22Rv1 (cell line): ENCODE data around the gene CNTN4.

ENCODE experiments used
- H3K27ac ChIP-seq: fragments of 450-650 bp; 2 replicates; pipeline ENCODE4 v1.5.1; 2017
- ZFX ChIP-seq: fragments of 450-650 bp; IDR thresholded peaks from 2 replicates; pipeline ENCODE4 v1.6.1; 2017; ENCODE audit warnings: antibody characterized with exemption, borderline replicate concordance
- TF ChIP-seq, protein P1 (sequence below): fragments of 450-650 bp; IDR thresholded peaks from 2 replicates; pipeline ENCODE4 v1.5.1; 2017; ENCODE audit warnings: mild to moderate bottlenecking

CNTN4 gene

GRCh38 chr3:3037156-3037555, 938.5 kb downstream of the CNTN4 start:
- no peak overlapping the region for H3K27ac ChIP-seq
- TF ChIP-seq ZFX: no peak
- TF ChIP-seq, protein P1, sequence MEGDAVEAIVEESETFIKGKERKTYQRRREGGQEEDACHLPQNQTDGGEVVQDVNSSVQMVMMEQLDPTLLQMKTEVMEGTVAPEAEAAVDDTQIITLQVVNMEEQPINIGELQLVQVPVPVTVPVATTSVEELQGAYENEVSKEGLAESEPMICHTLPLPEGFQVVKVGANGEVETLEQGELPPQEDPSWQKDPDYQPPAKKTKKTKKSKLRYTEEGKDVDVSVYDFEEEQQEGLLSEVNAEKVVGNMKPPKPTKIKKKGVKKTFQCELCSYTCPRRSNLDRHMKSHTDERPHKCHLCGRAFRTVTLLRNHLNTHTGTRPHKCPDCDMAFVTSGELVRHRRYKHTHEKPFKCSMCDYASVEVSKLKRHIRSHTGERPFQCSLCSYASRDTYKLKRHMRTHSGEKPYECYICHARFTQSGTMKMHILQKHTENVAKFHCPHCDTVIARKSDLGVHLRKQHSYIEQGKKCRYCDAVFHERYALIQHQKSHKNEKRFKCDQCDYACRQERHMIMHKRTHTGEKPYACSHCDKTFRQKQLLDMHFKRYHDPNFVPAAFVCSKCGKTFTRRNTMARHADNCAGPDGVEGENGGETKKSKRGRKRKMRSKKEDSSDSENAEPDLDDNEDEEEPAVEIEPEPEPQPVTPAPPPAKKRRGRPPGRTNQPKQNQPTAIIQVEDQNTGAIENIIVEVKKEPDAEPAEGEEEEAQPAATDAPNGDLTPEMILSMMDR: no peak

DNA sequence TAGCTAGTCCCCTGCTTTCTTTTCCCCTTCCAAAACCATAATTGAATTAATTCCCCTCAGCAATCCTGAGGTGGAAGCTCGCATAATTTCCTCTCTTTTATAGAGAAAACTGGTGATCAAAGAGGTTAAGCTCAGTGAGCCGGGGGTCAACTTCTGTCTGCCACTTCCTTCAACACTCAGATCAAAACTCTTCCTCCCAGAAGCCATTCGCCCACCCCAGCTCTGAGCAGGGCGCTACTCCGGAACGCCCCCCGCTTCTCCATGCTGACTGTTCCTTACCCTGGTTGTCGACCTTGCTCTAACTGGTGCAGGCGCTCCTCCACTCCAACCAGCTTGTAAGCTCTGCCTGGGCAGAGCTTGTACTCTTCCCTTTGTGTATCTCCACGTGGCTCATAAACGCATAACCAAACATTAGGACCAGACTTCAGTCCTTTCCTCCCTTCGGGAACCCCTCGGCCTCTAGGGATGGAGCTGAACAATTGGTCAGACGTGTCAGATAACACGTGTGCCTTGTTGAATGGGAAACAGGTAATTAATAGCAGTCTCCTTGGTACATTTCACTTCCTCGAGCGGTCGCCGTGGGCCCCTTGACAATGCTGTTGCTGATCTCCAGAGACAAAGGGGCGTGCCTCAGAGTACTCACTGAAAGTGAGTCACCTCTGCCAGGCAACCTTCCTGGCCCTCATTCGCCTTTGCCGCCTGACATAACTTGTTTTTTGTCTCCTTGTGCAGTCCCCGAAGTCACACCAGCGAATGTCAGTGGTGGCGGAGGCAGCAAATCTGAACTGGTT, 939.7 kb downstream of the CNTN4 start:
- H3K27ac ChIP-seq: no peak overlapping the region
- TF ChIP-seq ZFX: no peak
- TF ChIP-seq, protein P1: no peak

DNA sequence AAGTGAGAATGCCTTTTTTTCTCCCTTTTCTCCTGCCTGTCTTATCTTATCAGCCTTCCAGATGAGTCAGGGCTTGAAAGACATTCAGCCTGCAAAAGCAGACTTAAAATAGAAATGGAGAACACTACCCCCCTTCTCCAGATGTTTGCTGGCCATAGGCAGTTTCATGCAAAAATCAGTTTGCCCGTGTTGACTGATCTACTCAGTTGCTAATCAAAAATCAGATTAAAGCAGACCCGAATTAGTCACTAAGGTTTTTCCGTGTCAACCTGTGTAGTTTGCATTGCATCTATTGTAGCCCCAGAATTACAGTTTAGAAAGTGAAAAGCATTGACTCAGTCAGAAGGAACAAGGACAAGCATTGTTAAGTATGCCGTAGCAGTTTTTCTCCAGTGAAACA, 955.3 kb downstream of the CNTN4 start:
- H3K27ac ChIP-seq: no peak overlapping the region

DNA sequence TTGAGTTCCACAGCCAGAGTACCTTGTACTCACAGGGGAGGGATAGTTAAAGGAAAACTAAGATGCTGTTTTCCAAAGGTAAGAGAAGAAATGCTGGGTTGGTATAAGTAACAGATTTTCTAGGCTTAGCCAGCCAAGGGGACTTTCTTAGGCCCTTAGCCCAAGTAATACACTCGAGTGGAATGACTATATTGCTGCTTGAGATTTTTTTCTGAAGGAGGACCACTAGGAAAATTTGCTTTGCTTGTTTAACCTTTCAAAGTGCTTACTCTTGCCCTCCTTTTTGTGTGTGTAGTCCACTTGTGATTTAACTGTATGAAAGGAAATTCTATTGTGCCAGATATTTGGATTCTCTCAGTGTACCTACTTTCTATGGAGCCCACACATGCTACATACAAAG, 961.0 kb downstream of the CNTN4 start:
- H3K27ac ChIP-seq: no peak overlapping the region
- no peak for TF ChIP-seq ZFX
- TF ChIP-seq, protein P1: no peak

More for the DNA sequence above, 955.3 kb downstream of the CNTN4 start:
- no peak for TF ChIP-seq ZFX
- TF ChIP-seq, protein P1: no peak

DNA sequence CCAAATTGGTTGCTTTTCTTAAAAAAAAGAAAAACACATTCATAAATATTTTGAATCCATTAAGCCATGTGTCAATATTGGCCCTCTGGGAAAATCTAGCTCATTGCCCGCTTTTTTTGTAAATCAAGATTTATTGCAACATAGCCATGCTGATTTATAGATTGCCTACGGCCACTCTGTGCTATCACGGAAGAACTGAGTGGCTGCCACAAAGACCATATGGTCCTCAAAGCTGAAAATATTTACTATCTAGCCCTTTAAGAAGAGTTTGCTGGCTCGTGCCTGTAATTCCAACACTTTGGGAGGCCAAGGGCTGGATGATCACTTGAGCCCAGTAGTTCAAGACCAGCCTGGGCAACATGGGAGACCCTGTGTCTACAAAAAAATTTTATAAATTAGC, 965.6 kb downstream of the CNTN4 start:
- TF ChIP-seq ZFX: no peak
- TF ChIP-seq, protein P1: no peak
- no peak overlapping the region for H3K27ac ChIP-seq

DNA sequence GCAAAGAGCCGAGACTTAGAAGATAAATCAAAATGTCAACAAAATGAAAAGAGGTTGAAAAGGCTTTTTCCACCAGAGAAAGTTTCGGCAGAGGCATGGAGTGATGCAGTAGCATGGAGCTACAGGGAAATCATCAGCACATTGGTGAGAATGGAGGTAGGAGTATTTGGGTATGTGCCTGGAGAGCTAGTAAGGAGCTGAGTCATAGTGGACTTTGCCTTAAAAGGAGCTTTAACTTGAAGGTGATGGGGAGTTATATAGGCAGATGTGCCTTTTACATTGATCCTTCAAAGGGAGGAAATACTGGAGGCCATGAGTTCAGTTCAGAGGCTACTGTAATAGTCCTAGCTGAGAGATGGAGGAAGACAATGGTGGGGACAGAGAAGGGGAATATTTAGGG, 967.2 kb downstream of the CNTN4 start:
- TF ChIP-seq ZFX: no peak
- TF ChIP-seq, protein P1: no peak
- H3K27ac ChIP-seq: no peak overlapping the region

- H3K27ac ChIP-seq: no peak overlapping the region
- TF ChIP-seq ZFX: no peak
- TF ChIP-seq, protein P1: no peak
Measured at GRCh38 chr3:3066378-3066777, 967.7 kb downstream of the CNTN4 start.
